NCI-H345 treated with DMSO at 0.1 percent for 48 hours (cell line): ENCODE results near the gene COPRS.
A peak's percentile ranks its signal among the peaks of the same experiment; 100 is the strongest.

ENCODE experiments used
- DNase-seq: peaks from one replicate; lab custom pipeline; 2025; ENCODE audit not compliant: unreplicated experiment; lab: John Stamatoyannopoulos, UW

COPRS gene

GRCh38 chr17:31858642-31859486 lies at the start of gene COPRS:
Gene COPRS (minus strand): TSS chr17:31859244. CDS start chr17:31859199, 45 bp downstream.
- peak; percentile 13 for DNase-seq

GRCh38 chr17:31908386-31908785 lies 49.3 kb upstream of the COPRS start:
- no peak for DNase-seq

- no peak for DNase-seq
Observed at GRCh38 chr17:31907342-31907962, 48.4 kb upstream of the COPRS start.

- no peak for DNase-seq
Observed at GRCh38 chr17:31903401-31903800, 44.4 kb upstream of the COPRS start.

GRCh38 chr17:31902693-31903092 lies 43.6 kb upstream of the COPRS start:
- no peak for DNase-seq

- DNase-seq = no peak
Observed at GRCh38 chr17:31900877-31901276, 41.8 kb upstream of the COPRS start.

- DNase-seq = no peak
Observed at GRCh38 chr17:31888124-31888523, 29.1 kb upstream of the COPRS start.

- no peak for DNase-seq
Observed at GRCh38 chr17:31882571-31882970, 23.5 kb upstream of the COPRS start.

GRCh38 chr17:31880311-31880710 lies 21.3 kb upstream of the COPRS start:
- no peak for DNase-seq

GRCh38 chr17:31878703-31879073 lies 19.6 kb upstream of the COPRS start:
- no peak for DNase-seq

GRCh38 chr17:31877911-31878702 lies 19.1 kb upstream of the COPRS start:
- no peak for DNase-seq

- no peak for DNase-seq
Observed at GRCh38 chr17:31877341-31877740, 18.3 kb upstream of the COPRS start.

GRCh38 chr17:31875081-31875480 lies 16.0 kb upstream of the COPRS start:
- DNase-seq = no peak

GRCh38 chr17:31869797-31870568 lies 10.9 kb upstream of the COPRS start:
- DNase-seq = no peak

- DNase-seq = no peak
Observed at GRCh38 chr17:31869031-31869430, 10.0 kb upstream of the COPRS start.

GRCh38 chr17:31859487-31860008 lies 504 bp upstream of the COPRS start:
- DNase-seq = no peak

GRCh38 chr17:31857920-31858641 lies 963 bp downstream of the COPRS start:
- DNase-seq = no peak

- DNase-seq = no peak
Observed at GRCh38 chr17:31856750-31857149, 2.3 kb downstream of the COPRS start.

- DNase-seq = no peak
Observed at GRCh38 chr17:31854672-31855071, 4.4 kb downstream of the COPRS start.

GRCh38 chr17:31853911-31854470 lies 5.1 kb downstream of the COPRS start:
- DNase-seq = no peak
